HEK293 (cell line): ENCODE measurements around the gene KIF3B.

ENCODE experiments used
- CTCF ChIA-PET: fragments of 350-600 bp; formaldehyde crosslinking; extraction: SDS; loops from one replicate; lab custom pipeline; 2021; ENCODE audit warnings: antibody characterized with exemption; lab: Yijun Ruan, JAX
- POLR2A ChIA-PET: fragments of 300-600 bp; formaldehyde crosslinking; extraction: SDS; loops from one replicate; lab custom pipeline; 2020; ENCODE audit warnings: antibody characterized with exemption, inconsistent platforms; lab: Yijun Ruan, JAX
- H3K27ac ChIP-seq: fragments of 200-500 bp; sonication (Bioruptor generic); 2 replicates; pipeline ENCODE4 v1.5.1; 2014; ENCODE audit warnings: low read depth, low read length, control low read depth, inconsistent platforms; ENCODE audit errors: extremely low read depth
- H3K36me3 ChIP-seq, 2 experiments: fragments of 200-500 bp in 1 of 2; sonication (Bioruptor generic) in 1 of 2; 1 replicate in 1 of 2; 2 replicates in 1 of 2; pipeline ENCODE4 v1.5.1; 2014 to 2017; ENCODE audit warnings: inconsistent platforms in 2 of 2, low read length in 2 of 2; ENCODE audit not compliant: control insufficient read depth in 2 of 2, insufficient read depth in 1 of 2
- H3K4me1 ChIP-seq: fragments of 200-500 bp; sonication (Bioruptor generic); 2 replicates; pipeline ENCODE4 v1.5.1; 2014; ENCODE audit warnings: mild to moderate bottlenecking, low read length, inconsistent platforms; ENCODE audit not compliant: control insufficient read depth, insufficient read depth
- H3K4me3 ChIP-seq: 2 replicates; pipeline ENCODE4 v1.5.1; 2011; ENCODE audit warnings: low read depth, mild to moderate bottlenecking, control low read depth, low read length, moderate library complexity
- H3K9me3 ChIP-seq: fragments of 200-500 bp; sonication (Bioruptor generic); 2 replicates; pipeline ENCODE4 v1.5.1; 2014; ENCODE audit warnings: low read depth, low read length, inconsistent platforms; ENCODE audit not compliant: control insufficient read depth, insufficient read depth
- HOXA7 ChIP-seq: sonication (generic); formaldehyde crosslinking; IDR thresholded peaks from 2 replicates; pipeline ENCODE4 v1.8.1; 2022; ENCODE audit warnings: missing genetic modification reagents, borderline replicate concordance
- HOXD13 ChIP-seq: sonication (generic); formaldehyde crosslinking; IDR thresholded peaks from 2 replicates; pipeline ENCODE4 v1.8.0; 2022; ENCODE audit warnings: missing genetic modification reagents, borderline replicate concordance
- IKZF3 ChIP-seq: fragments of 450-650 bp; IDR thresholded peaks from 2 replicates; pipeline ENCODE4 v1.5.0; 2018; ENCODE audit warnings: missing biosample characterization, mild to moderate bottlenecking, missing genetic modification characterization, moderate library complexity
- KLF17 ChIP-seq: fragments of 450-650 bp; formaldehyde crosslinking; IDR thresholded peaks from 2 replicates; pipeline ENCODE4 v1.5.1; 2016; ENCODE audit warnings: missing biosample characterization, missing genetic modification characterization
- PRDM6 ChIP-seq: fragments of 450-650 bp; formaldehyde crosslinking; IDR thresholded peaks from 2 replicates; pipeline ENCODE4 v1.5.1; 2017; ENCODE audit warnings: missing biosample characterization, missing genetic modification characterization
- SCRT1 ChIP-seq: fragments of 450-650 bp; formaldehyde crosslinking; IDR thresholded peaks from 2 replicates; pipeline ENCODE4 v1.5.1; 2016; ENCODE audit warnings: missing biosample characterization, missing genetic modification characterization, borderline replicate concordance
- TRIM28 ChIP-seq: IDR thresholded peaks from 2 replicates; pipeline ENCODE4 v1.6.1; 2011; ENCODE audit warnings: low read length, control low read depth, borderline replicate concordance
- ZBTB11 ChIP-seq: fragments of 450-650 bp; formaldehyde crosslinking; conservative IDR thresholded peaks from 2 replicates; pipeline ENCODE4 v1.5.1; 2016; ENCODE audit warnings: low read depth, missing biosample characterization, missing genetic modification characterization
- ZBTB20 ChIP-seq: fragments of 450-650 bp; formaldehyde crosslinking; IDR thresholded peaks from 2 replicates; pipeline ENCODE4 v1.5.1; 2016; ENCODE audit warnings: missing biosample characterization, missing genetic modification characterization
- ZBTB26 ChIP-seq: fragments of 450-650 bp; formaldehyde crosslinking; optimal IDR thresholded peaks from 2 replicates; pipeline ENCODE3; 2016; ENCODE audit warnings: missing biosample characterization, mild to moderate bottlenecking, missing genetic modification characterization
- ZBTB7A ChIP-seq: fragments of 450-650 bp; formaldehyde crosslinking; IDR thresholded peaks from 2 replicates; pipeline ENCODE4 v1.5.1; 2016; ENCODE audit warnings: low read depth, missing biosample characterization, missing genetic modification characterization
- ZNF169 ChIP-seq: fragments of 450-650 bp; formaldehyde crosslinking; IDR thresholded peaks from 2 replicates; pipeline ENCODE4 v1.5.1; 2016; ENCODE audit warnings: missing biosample characterization, missing genetic modification characterization
- ZNF221 ChIP-seq: fragments of 450-650 bp; formaldehyde crosslinking; IDR thresholded peaks from 2 replicates; pipeline ENCODE4 v1.5.1; 2017; ENCODE audit warnings: missing biosample characterization, missing genetic modification characterization, borderline replicate concordance
- ZNF274 ChIP-seq, 2 experiments: fragments of 200-500 bp in 1 of 2; fragments of 450-650 bp in 1 of 2; sonication (Bioruptor generic) in 1 of 2; formaldehyde crosslinking in 1 of 2; IDR thresholded peaks; 2 replicates each; pipeline versions ENCODE4 v1.5.1 to v1.6.1; 2014 to 2016; ENCODE audit warnings: borderline replicate concordance in 1 of 2, inconsistent platforms in 1 of 2, low read length in 1 of 2, missing biosample characterization in 1 of 2, missing genetic modification characterization in 1 of 2
- ZNF416 ChIP-seq: fragments of 450-650 bp; formaldehyde crosslinking; IDR thresholded peaks from 2 replicates; pipeline ENCODE4 v1.5.1; 2016; ENCODE audit warnings: missing biosample characterization, missing genetic modification characterization
- ZNF510 ChIP-seq: fragments of 450-650 bp; formaldehyde crosslinking; IDR thresholded peaks from 2 replicates; pipeline ENCODE4 v1.5.1; 2018; ENCODE audit warnings: mild to moderate bottlenecking, missing genetic modification characterization, missing biosample characterization; ENCODE audit not compliant: insufficient replicate concordance
- ZNF621 ChIP-seq: fragments of 450-650 bp; formaldehyde crosslinking; IDR thresholded peaks from 2 replicates; pipeline ENCODE4 v1.5.1; 2017; ENCODE audit warnings: missing biosample characterization, missing genetic modification characterization
- ZNF768 ChIP-seq: fragments of 450-650 bp; formaldehyde crosslinking; IDR thresholded peaks from 2 replicates; pipeline ENCODE4 v1.5.1; 2018; ENCODE audit warnings: missing biosample characterization, mild to moderate bottlenecking, missing genetic modification characterization
- ZNF792 ChIP-seq: fragments of 450-650 bp; formaldehyde crosslinking; IDR thresholded peaks from 2 replicates; pipeline ENCODE4 v1.5.1; 2016; ENCODE audit warnings: missing biosample characterization, missing genetic modification characterization

The KIF3B gene

GRCh38 chr20:32292548-32292947 is 15.1 kb downstream of the KIF3B start:
- H3K36me3 ChIP-seq, result no peaks in the 10 kb centered on the region
- H3K4me3 ChIP-seq, result no peak overlapping the region
- ChIA-PET POLR2A (no interaction called here), CTCF (no interaction called here)
- H3K27ac ChIP-seq, result no peak overlapping the region
- no peak for TF ChIP-seq ZBTB7A (tag by site-specific recombination)
- H3K9me3 ChIP-seq, result no peaks in the 10 kb centered on the region
- no peaks in the 10 kb centered on the region for H3K4me1 ChIP-seq

- POLR2A ChIA-PET, result interaction anchor here (0.9 kb wide), 1 partner anchor 8 kb away, joined by 3 read pairs; no protein-coding TSS in a partner anchor
- H3K27ac ChIP-seq, result no peak overlapping the region
Measured at GRCh38 chr20:32294071-32294470, 16.6 kb downstream of the KIF3B start.

GRCh38 chr20:32296412-32296811 is 19.0 kb downstream of the KIF3B start:
- POLR2A ChIA-PET, result interaction anchor here (0.7 kb wide), 1 partner anchor 483 kb away, joined by 5 read pairs; no protein-coding TSS in a partner anchor

More at GRCh38 chr20:32294071-32294470, 16.6 kb downstream of the KIF3B start:
- Histone ChIP-seq H3K4me3 (no peak overlapping the region), H3K4me1 (no peaks in the 10 kb centered on the region), H3K9me3 (no peaks in the 10 kb centered on the region)
- no peak for TF ChIP-seq ZNF792 (tag by site-specific recombination)
- TF ChIP-seq KLF17 (tag by site-specific recombination), result no peak
- TF ChIP-seq TRIM28, result no peak
- TF ChIP-seq ZNF169 (tag by site-specific recombination), result no peak
- TF ChIP-seq ZBTB26 (tag by site-specific recombination), result no peak
- TF ChIP-seq ZNF621, result no peak
- no peak for TF ChIP-seq ZNF416
- TF ChIP-seq SCRT1, result no peak
- TF ChIP-seq ZBTB20 (tag by site-specific recombination), result no peak
- no peak for TF ChIP-seq PRDM6 (tag by site-specific recombination)
- TF ChIP-seq IKZF3 (tag by site-specific recombination), result no peak
- TF ChIP-seq ZNF510 (tag by site-specific recombination), result no peak
- TF ChIP-seq ZNF221 (tag by site-specific recombination), result no peak
- no peak for TF ChIP-seq HOXD13 (CRISPR knock-in tag)
- TF ChIP-seq HOXA7 (CRISPR knock-in tag), result no peak
- TF ChIP-seq, all 188 proteins: peak for 0
- CTCF ChIA-PET, result interaction anchor here (0.6 to 0.7 kb wide), 2 partner anchors 144 to 631 kb away, joined by 3 read pairs; no protein-coding TSS in a partner anchor
- no peaks in the 10 kb centered on the region for H3K36me3 ChIP-seq

More at GRCh38 chr20:32296412-32296811, 19.0 kb downstream of the KIF3B start:
- CTCF ChIA-PET, result interaction anchor here (0.7 kb wide), 1 partner anchor 1665 kb away, joined by 3 read pairs; no protein-coding TSS in a partner anchor
- H3K36me3 ChIP-seq, result no peaks in the 10 kb centered on the region
- H3K27ac ChIP-seq, result no peak overlapping the region
- no peak for TF ChIP-seq ZNF274 (IDR thresholded peaks at IDR 0.05; ENCODE audit: low read length)
- no peak for TF ChIP-seq ZNF274 (tag by site-specific recombination; IDR thresholded peaks at IDR 0.05; ENCODE audit: borderline replicate concordance)
- no peak for TF ChIP-seq ZBTB11 (tag by site-specific recombination)
- TF ChIP-seq ZNF768 (tag by site-specific recombination), result no peak
- H3K4me3 ChIP-seq, result no peak overlapping the region
- H3K4me1 ChIP-seq, result no peaks in the 10 kb centered on the region
- no peaks in the 10 kb centered on the region for H3K9me3 ChIP-seq
